ENCODE measurements around the gene USP3.
"Not testable (repeated sequence)": the region's sequence is repeated elsewhere in the genome, so short reads cannot be mapped to it uniquely, and the experiment has no call there.

DNA sequence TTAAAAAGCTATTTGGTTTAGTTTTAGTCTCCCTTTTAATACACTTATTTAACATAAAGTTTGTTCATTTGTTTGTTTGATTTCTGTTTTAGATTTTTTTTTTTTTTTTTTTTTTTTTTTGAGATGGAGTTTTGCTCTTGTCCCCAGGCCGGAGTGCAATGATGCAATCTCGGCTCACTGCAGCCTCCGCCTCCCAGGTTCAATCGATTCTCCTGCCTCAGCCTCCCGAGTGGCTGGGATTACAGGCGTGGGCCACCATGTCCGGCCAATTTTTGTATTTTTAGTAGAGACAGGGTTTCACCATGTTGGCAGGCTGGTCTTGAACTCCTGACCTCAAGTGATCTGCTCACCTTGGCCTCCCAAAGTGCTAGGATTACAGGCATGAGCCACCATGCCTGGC is 16.1 kb downstream of the USP3 start:
- TF ChIP-seq, protein P1, sequence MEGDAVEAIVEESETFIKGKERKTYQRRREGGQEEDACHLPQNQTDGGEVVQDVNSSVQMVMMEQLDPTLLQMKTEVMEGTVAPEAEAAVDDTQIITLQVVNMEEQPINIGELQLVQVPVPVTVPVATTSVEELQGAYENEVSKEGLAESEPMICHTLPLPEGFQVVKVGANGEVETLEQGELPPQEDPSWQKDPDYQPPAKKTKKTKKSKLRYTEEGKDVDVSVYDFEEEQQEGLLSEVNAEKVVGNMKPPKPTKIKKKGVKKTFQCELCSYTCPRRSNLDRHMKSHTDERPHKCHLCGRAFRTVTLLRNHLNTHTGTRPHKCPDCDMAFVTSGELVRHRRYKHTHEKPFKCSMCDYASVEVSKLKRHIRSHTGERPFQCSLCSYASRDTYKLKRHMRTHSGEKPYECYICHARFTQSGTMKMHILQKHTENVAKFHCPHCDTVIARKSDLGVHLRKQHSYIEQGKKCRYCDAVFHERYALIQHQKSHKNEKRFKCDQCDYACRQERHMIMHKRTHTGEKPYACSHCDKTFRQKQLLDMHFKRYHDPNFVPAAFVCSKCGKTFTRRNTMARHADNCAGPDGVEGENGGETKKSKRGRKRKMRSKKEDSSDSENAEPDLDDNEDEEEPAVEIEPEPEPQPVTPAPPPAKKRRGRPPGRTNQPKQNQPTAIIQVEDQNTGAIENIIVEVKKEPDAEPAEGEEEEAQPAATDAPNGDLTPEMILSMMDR (IDR thresholded peaks at IDR 0.05) = not testable (repeated sequence)
- TF ChIP-seq POLR2AphosphoS5, POLR2A (IDR thresholded peaks at IDR 0.05): not testable (repeated sequence)
